ENCODE results near the gene MEX3A. TPM values are rescaled to one million over a fixed set of nuclear protein-coding genes. Genes with fewer than 3 reads are reported as not detected.
"Not testable (repeated sequence)": the region's sequence is repeated elsewhere in the genome, so short reads cannot be mapped to it uniquely, and the experiment has no call there.

MEX3A gene
- total and polyA plus RNA-seq, 4 experiments from 2014 or later: not detected

DNA sequence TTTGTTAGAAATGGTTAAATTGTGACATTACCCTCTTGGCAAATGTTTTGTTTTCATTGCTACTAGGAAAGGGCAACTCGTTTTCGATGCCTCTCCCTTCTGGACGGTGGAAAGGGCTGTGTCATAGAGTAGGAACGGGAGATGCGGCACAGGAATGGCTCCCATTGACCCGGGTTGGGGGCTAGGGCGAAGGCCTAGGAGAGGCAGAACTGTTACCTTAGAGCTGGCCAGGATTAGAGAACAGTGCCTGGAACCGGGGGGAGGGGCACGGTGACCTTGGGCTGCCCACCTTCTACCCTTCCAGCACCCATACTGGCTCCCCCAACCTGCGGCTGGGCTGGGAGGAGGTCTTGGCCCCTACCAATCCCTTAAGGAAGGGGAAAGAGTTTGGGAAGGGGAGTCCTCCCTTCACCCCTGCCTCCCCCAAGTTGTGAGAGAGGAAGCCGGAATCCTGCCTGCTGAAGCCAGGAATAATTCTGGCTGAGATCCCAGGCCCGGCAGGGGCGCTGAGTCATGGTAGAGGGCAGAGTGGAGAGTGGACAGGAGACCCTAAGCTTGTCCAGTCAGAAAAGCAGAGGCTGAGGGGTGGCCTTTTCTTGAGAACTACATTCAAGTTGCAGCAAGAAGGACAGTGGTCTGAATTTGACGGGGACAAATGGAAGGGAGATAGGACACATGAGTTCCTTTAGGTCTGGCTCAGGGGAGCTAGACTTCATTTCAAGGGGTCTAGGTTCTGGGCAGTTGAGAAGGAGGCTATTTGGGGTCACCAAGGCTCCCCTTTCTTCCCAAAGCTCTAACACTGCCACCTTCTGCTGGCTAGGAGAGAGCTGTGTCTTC is 40.5 kb upstream of the MEX3A start:
- H3K27ac ChIP-seq (ENCODE audit: low read depth, low read length): no peak overlapping the region
- H3K27me3 Mint-ChIP-seq: no peaks in the 10 kb centered on the region
- H3K36me3 ChIP-seq (ENCODE audit: insufficient read depth, low read length): no peaks in the 10 kb centered on the region
- H3K4me1 Mint-ChIP-seq: peaks cover 42 to 90% (median 67%) of the 10 kb centered on the region in 4 donors
- peaks cover 0 to 7% (median 0%) of the 10 kb centered on the region in 8 donors for H3K9me3 Mint-ChIP-seq
- peaks cover 0 to 9% of the 10 kb centered on the region in 2 donors for H3K36me3 Mint-ChIP-seq
- CTCF ChIA-PET (ENCODE audit: partially characterized antibody): interaction anchor here (0.8 to 13.8 kb wide), 5 partner anchors 16 to 102 kb away, joined by 4 to 157 read pairs (median 6); no protein-coding TSS in a partner anchor
- H3K27ac Mint-ChIP-seq: peak overlapping the region; percentile 90 to 98 (median 96)
- intact Hi-C loops (cut with micrococcal nuclease): loop anchor here (1.0 kb wide), 1 partner anchor 8 kb away; the partner anchor contains the start of gene LMNA
- no peaks in the 10 kb centered on the region for H3K9me3 ChIP-seq (ENCODE audit: control insufficient read depth in 1 of 2, low read length in 2 of 2)
- H3K4me3 Mint-ChIP-seq: peak overlapping the region in 5 of 8 donors; percentile 23 to 66 (median 55)
- POLR2A ChIA-PET (ENCODE audit: partially characterized antibody): interaction anchor here (1.6 to 21.9 kb wide), 3 partner anchors 8 to 25 kb away, joined by 4 to 527 read pairs (median 17); partner anchors contain the start of gene LMNA
- no peaks in the 10 kb centered on the region for H3K27me3 ChIP-seq (ENCODE audit: insufficient read depth, low read length)
- no peak overlapping the region for H3K4me3 ChIP-seq (ENCODE audit: low read length in 2 of 2)
- DNase-seq: no peak
- peaks cover 75% of the 10 kb centered on the region for H3K4me1 ChIP-seq (ENCODE audit: insufficient read depth, low read length)

DNA sequence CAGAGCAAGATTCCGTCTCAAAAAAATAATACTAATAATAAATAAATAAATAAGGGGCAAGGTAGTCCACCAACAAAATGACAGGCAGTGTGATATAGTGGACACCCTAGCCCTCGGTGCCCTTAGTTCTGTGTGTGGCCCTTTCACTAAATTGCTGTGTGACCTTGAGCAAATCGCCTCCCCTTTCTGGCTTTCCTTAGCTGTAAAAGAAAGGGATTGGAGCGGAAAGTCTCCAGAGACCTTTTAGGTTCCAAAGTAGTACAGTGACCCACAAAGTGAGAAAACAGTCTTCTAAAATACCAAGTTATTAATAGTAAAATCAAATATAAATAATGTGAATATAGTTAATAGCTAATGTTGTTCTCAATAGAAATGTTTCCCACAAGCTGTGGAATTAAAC is 39.8 kb upstream of the MEX3A start:
- no peak for DNase-seq
- Histone ChIP-seq H3K27ac (ENCODE audit: low read depth, low read length) (no peak overlapping the region), H3K4me3 (ENCODE audit: low read length in 2 of 2) (no peak overlapping the region), H3K27me3 (ENCODE audit: insufficient read depth, low read length) (no peaks in the 10 kb centered on the region), H3K9me3 (ENCODE audit: control insufficient read depth in 1 of 2, low read length in 2 of 2) (no peaks in the 10 kb centered on the region), H3K4me1 (ENCODE audit: insufficient read depth, low read length) (peaks cover 72% of the 10 kb centered on the region), H3K36me3 (ENCODE audit: insufficient read depth, low read length) (no peaks in the 10 kb centered on the region)
- Mint-ChIP-seq H3K36me3 (peaks cover 0 to 7% of the 10 kb centered on the region in 2 donors), H3K4me3 (peak overlapping the region in 2 of 8 donors; percentile 23 to 50), H3K27ac (peak overlapping the region in 3 of 7 donors; percentile 90 to 97 (median 95)), H3K27me3 (no peaks in the 10 kb centered on the region), H3K9me3 (peaks cover 0 to 7% (median 0%) of the 10 kb centered on the region in 8 donors), H3K4me1 (peaks cover 38 to 85% (median 61%) of the 10 kb centered on the region in 4 donors)
- intact Hi-C loops (cut with micrococcal nuclease): no loop called here
- POLR2A ChIA-PET (ENCODE audit: partially characterized antibody): interaction anchor here (1.0 to 21.9 kb wide), 3 partner anchors 8 to 24 kb away, joined by 3 to 527 read pairs (median 4); no protein-coding TSS in a partner anchor
- CTCF ChIA-PET (ENCODE audit: partially characterized antibody): interaction anchor here (0.8 to 13.8 kb wide), 3 partner anchors 15 to 31 kb away, joined by 4 to 157 read pairs (median 6); no protein-coding TSS in a partner anchor

GRCh38 chr1:156121457-156121856 is 39.2 kb upstream of the MEX3A start:
- Histone ChIP-seq H3K36me3 (ENCODE audit: insufficient read depth, low read length) (no peaks in the 10 kb centered on the region), H3K27me3 (ENCODE audit: insufficient read depth, low read length) (no peaks in the 10 kb centered on the region), H3K9me3 (ENCODE audit: control insufficient read depth in 1 of 2, low read length in 2 of 2) (no peaks in the 10 kb centered on the region), H3K4me1 (ENCODE audit: insufficient read depth, low read length) (peaks cover 69% of the 10 kb centered on the region), H3K4me3 (ENCODE audit: low read length in 2 of 2) (no peak overlapping the region), H3K27ac (ENCODE audit: low read depth, low read length) (no peak overlapping the region)
- CTCF ChIA-PET (ENCODE audit: partially characterized antibody): interaction anchor here (1.9 to 13.8 kb wide), 3 partner anchors 9 to 31 kb away, joined by 6 to 157 read pairs (median 15); no protein-coding TSS in a partner anchor
- Mint-ChIP-seq H3K4me3 (peak overlapping the region in 1 of 8 donors; percentile 65), H3K36me3 (peaks cover 0 to 9% of the 10 kb centered on the region in 2 donors), H3K4me1 (peaks cover 34 to 82% (median 58%) of the 10 kb centered on the region in 4 donors), H3K27ac (peak overlapping the region in 5 of 7 donors; percentile 8 to 97 (median 70)), H3K27me3 (no peaks in the 10 kb centered on the region), H3K9me3 (peaks cover 0 to 7% (median 0%) of the 10 kb centered on the region in 8 donors)
- POLR2A ChIA-PET (ENCODE audit: partially characterized antibody): interaction anchor here (1.0 to 21.9 kb wide), 2 partner anchors 8 to 23 kb away, joined by 3 to 527 read pairs; no protein-coding TSS in a partner anchor
- intact Hi-C loops (cut with micrococcal nuclease): no loop called here
- no peak for DNase-seq

DNA sequence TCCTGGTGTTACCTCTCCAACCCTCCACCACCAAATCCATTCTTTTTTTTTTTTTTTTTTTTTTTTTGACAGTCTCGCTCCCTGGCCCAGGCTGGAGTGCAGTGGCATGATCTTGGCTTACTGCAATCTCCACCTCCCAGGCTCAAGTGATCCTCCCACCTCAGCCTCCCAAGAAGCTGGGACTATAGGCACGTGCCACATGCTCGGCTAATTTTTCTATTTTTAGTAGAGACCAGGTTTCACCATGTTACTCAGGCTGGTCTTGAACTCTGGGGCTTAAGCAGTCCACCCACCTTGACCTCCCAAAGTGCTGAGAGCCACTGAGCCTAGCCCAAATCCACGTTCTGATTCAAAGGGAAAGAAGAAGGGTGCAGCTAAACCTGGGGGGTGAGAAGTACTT is 38.7 kb upstream of the MEX3A start:
- H3K27ac ChIP-seq (ENCODE audit: low read depth, low read length); H3K9me3 Mint-ChIP-seq; H3K9me3 ChIP-seq (ENCODE audit: control insufficient read depth in 1 of 2, low read length in 2 of 2); H3K36me3 ChIP-seq (ENCODE audit: insufficient read depth, low read length); DNase-seq; H3K27me3 Mint-ChIP-seq; intact Hi-C loops (cut with micrococcal nuclease); H3K4me3 ChIP-seq (ENCODE audit: low read length in 2 of 2); H3K27me3 ChIP-seq (ENCODE audit: insufficient read depth, low read length): not testable (repeated sequence)
- Mint-ChIP-seq H3K36me3 (peaks cover 0 to 12% of the 10 kb centered on the region in 2 donors), H3K4me3 (peak overlapping the region in 1 of 8 donors; percentile 65), H3K27ac (peak overlapping the region in 5 of 7 donors; percentile 8 to 97 (median 72)), H3K4me1 (peaks cover 35 to 82% (median 59%) of the 10 kb centered on the region in 4 donors)
- H3K4me1 ChIP-seq (ENCODE audit: insufficient read depth, low read length): peaks cover 69% of the 10 kb centered on the region
- ChIA-PET POLR2A (ENCODE audit: partially characterized antibody) (interaction anchor here (1.0 to 21.9 kb wide), 2 partner anchors 9 to 23 kb away, joined by 3 to 527 read pairs; no protein-coding TSS in a partner anchor), CTCF (ENCODE audit: partially characterized antibody) (interaction anchor here (1.9 to 13.8 kb wide), 3 partner anchors 10 to 30 kb away, joined by 6 to 157 read pairs (median 15); no protein-coding TSS in a partner anchor)

DNA sequence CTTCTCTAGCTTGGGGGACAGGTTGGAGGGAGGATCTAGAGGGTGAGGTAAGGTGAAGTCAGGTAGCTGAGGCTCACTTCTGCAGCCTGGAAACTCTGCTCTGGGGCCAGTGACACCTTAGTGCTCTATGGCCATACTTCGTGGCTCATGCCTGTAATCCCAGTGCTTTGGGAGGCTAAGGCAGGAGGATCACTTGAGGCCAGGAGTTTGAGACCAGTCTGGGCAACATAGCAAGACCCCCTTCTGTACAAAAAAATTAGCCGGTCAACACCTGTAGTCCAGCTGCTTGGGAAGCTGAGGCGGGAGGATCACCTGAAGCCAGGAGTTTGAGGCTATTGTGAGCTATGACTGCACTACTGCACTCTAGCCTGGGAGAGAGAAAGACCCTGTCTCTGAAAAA is 38.1 kb upstream of the MEX3A start:
- Mint-ChIP-seq H3K4me3 (peak overlapping the region in 7 of 8 donors; percentile 10 to 64 (median 42)), H3K27ac (peak overlapping the region; percentile 5 to 95 (median 70)), H3K9me3 (peaks cover 0 to 7% (median 0%) of the 10 kb centered on the region in 8 donors), H3K27me3 (no peaks in the 10 kb centered on the region), H3K36me3 (peaks cover 0 to 14% of the 10 kb centered on the region in 2 donors), H3K4me1 (peaks cover 38 to 82% (median 59%) of the 10 kb centered on the region in 4 donors)
- Histone ChIP-seq H3K27me3 (ENCODE audit: insufficient read depth, low read length) (no peaks in the 10 kb centered on the region), H3K27ac (ENCODE audit: low read depth, low read length) (no peak overlapping the region), H3K4me1 (ENCODE audit: insufficient read depth, low read length) (peaks cover 75% of the 10 kb centered on the region), H3K4me3 (ENCODE audit: low read length in 2 of 2) (no peak overlapping the region), H3K36me3 (ENCODE audit: insufficient read depth, low read length) (no peaks in the 10 kb centered on the region), H3K9me3 (ENCODE audit: control insufficient read depth in 1 of 2, low read length in 2 of 2) (no peaks in the 10 kb centered on the region)
- intact Hi-C loops (cut with micrococcal nuclease): no loop called here
- CTCF ChIA-PET (ENCODE audit: partially characterized antibody): interaction anchor here (1.9 to 13.8 kb wide), 3 partner anchors 10 to 29 kb away, joined by 6 to 157 read pairs (median 15); no protein-coding TSS in a partner anchor
- DNase-seq: no peak
- POLR2A ChIA-PET (ENCODE audit: partially characterized antibody): interaction anchor here (8.3 to 21.9 kb wide), 2 partner anchors 7 to 22 kb away, joined by 110 to 527 read pairs; no protein-coding TSS in a partner anchor

DNA sequence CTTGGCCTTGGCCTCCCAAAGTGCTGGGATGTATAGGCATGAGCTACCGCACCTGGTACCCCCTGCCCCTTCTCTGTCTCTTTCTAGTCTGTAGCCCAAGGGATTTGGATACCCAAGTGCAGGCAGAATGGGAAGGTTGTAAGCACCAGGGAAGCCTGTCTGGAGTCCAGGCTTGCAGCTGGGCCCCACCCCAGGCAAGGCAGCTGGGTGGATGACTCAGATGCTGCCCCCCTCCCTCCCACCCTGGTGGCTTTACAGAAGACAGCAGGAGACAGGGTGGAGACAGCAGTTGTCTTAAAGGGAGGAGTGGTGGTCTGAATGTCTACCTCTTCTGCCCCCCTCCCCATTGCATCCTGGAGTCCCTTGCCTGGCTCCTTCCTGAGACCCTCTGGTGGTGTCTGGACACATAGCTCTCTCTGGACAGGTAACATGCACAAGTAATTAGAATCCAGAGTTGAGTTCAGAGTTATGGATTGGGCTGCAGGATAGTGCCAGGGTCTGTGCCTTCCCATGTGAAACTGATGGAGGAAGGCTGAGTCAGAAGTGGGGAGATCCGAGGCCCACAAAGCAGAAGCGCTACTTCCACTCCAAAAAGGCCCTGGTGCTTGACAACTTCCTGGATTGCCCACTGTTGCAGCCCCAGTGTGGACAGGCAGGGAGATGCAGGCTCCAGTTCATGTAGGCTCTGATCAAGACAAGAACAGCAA is 37.4 kb upstream of the MEX3A start:
- DNase-seq: peak in 1 of 5 donors; percentile 68
- ChIA-PET CTCF (ENCODE audit: partially characterized antibody) (interaction anchor here (1.2 to 13.8 kb wide), 4 partner anchors 11 to 29 kb away, joined by 3 to 157 read pairs (median 10); no protein-coding TSS in a partner anchor), POLR2A (ENCODE audit: partially characterized antibody) (interaction anchor here (8.3 to 21.9 kb wide), 2 partner anchors 8 to 21 kb away, joined by 110 to 527 read pairs; no protein-coding TSS in a partner anchor)
- Histone ChIP-seq H3K36me3 (ENCODE audit: insufficient read depth, low read length) (no peaks in the 10 kb centered on the region), H3K27ac (ENCODE audit: low read depth, low read length) (no peak overlapping the region), H3K9me3 (ENCODE audit: control insufficient read depth in 1 of 2, low read length in 2 of 2) (no peaks in the 10 kb centered on the region), H3K4me1 (ENCODE audit: insufficient read depth, low read length) (peaks cover 72% of the 10 kb centered on the region), H3K4me3 (ENCODE audit: low read length in 2 of 2) (no peak overlapping the region), H3K27me3 (ENCODE audit: insufficient read depth, low read length) (no peaks in the 10 kb centered on the region)
- intact Hi-C loops (cut with micrococcal nuclease): no loop called here
- Mint-ChIP-seq H3K27ac (peak overlapping the region; percentile 16 to 95 (median 70)), H3K4me1 (peaks cover 32 to 82% (median 56%) of the 10 kb centered on the region in 4 donors), H3K27me3 (no peaks in the 10 kb centered on the region), H3K36me3 (peaks cover 0 to 17% of the 10 kb centered on the region in 2 donors), H3K4me3 (peak overlapping the region; percentile 10 to 75 (median 42)), H3K9me3 (peaks cover 0 to 4% (median 0%) of the 10 kb centered on the region in 8 donors)

Measured in CD4-positive, alpha-beta memory T cell (primary cell).